GM18499 (cell line): ENCODE measurements around the gene BTD.
"Not testable (repeated sequence)": the region's sequence is repeated elsewhere in the genome, so short reads cannot be mapped to it uniquely, and the experiment has no call there.

Experiments
- ATAC-seq: cut with Tn5 transposase; IDR thresholded peaks from one replicate; pipeline ENCODE4 v1.9.1; 2021; ENCODE audit warnings: moderate number of reproducible peaks; ENCODE audit not compliant: insufficient read depth, unreplicated experiment

Gene BTD

DNA sequence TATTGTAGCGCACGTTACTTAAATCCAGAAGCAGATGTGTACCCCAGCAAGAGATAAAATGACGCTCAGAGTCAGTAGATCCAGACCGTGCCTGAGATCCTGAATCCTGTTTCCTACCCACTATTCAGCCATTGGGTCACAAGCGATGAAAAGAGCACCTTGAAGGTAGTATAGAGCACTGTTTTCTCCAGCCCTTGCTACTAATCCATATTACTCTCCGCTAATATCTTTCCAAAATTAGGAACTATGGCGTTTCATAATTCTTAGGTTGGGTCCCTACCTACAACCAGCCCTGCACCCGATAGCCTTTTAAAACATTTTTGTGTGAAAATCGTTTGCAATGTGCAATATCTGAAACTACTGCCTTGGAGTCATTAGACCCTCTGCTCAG is 596 bp downstream of the BTD start:
- no peak for ATAC-seq

DNA sequence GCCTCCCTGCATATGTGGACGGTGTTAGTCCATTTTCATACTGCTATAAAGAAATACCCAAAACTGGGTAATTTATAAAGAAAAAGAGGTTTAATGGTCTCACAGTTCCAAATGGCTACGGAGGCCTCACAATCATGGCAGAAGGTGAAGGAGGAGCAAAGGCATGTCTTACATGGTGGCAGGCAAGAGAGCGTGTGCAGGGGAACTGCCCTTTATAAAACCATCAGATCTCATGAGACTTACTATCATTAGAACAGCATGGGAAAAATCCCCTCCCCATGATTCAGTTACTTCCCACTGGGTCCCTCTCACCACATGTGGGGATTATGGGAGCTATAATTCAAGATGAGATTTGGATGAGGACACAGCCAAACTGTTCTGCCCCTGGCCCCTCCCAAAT is 1.3 kb downstream of the BTD start:
- not testable (repeated sequence) for ATAC-seq

DNA sequence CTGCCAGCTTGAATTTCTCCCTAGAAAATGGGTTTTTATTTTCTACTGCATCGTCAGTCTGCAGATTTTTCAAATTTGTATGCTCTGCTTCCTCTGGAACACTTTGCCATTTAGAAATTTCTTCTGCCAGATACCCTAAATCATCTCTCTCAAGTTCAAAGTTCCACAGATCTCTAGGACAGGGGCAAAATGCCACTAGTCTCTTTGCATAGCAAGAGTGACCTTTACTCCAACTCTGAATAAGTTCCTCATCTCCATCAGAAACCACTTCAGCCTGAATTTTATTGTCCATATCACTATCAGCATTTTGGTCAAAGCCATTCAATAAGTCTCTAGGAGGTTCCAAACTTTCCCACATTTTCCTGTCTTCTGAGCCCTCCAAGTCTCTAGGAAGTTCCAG is 3.0 kb downstream of the BTD start:
- ATAC-seq, result not testable (repeated sequence)

DNA sequence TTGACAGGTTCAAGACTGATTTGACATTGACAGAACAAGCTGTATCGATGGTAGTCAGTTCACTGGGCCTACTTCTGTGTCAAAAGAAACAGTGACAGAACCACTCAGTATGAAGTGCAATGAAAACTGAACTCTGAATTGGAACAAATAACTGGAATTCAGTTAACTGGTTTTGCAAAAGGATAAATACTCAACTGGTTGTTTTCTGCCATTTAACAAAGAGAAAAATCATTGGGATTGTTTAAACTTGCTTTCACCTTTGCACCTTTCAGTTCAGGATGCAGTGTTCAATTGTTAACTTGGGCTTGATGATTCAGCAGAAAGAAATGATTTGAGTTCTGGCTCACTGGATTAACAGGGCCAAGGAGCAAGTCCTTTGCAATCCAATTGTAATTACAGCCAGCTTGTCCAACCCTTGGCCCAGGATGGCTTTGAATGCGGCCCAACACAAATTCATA is 4.9 kb downstream of the BTD start:
- ATAC-seq, result no peak

DNA sequence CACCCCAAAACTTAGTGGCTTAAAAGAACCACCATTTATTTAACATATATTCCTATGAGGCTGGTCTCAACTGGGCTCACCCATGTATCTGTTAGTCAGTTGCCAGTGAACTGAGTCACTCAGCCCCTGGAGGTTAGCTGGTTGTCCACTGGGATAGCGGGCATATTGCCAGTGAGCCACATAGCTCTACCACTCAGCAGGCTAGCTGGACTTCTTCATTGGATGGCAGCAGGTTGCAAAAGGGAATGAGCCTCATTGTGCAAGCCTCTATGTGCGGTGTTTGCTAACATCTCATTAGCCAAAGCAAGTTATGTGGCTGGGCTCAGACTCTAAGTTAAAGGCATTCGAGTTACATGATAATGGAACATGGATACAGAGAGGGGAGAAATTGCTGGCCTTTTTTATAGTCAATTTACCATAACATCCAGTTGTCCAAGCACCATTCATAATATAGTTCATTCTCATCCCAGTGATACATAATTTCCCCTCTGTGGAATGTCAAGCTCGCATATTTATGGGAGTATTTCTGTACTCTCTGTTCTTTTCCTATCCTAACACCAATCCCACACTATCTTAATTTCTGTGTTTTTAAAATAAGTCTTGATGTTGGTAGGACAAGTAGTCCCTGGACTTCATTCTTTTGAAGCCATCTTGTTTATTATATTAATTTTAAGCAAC is 8.7 kb downstream of the BTD start:
- ATAC-seq, result no peak

DNA sequence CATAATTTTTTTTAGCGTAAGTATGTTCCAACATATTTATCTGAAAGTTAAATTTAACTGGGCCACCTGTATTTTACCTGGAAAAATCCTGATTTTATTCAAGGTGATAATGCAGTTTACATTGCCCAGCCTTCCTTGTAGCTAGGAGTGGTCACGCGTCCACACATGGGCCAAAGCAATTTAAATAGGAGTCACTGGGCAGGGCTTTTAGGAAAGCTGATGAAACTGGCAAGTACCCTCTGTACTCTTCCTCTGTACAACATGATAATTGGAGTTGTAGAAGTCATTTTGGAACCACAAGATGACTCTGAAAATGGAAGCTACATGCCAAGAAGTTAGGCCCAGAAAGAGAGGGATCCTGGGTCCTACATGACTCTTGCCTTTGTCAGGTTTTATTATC is 9.5 kb downstream of the BTD start:
- no peak for ATAC-seq

DNA sequence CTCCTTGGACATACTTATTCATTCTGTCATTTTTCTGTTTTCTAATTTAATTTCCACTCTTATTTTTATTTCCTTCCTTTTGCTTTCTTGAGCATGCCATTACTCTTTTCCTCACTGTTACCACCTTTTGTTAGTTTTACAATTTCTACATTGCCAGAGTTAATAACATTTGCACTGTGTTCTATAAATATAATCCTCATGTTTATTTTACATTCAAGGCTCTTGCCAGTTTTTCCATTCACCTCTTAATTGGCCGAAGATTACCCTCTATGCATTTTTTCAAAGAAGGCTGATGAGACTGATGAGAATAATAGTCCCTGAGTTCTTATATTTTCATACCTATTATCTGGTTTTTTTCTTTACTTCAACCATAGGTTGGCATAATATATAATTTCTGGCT is 10.5 kb downstream of the BTD start:
- ATAC-seq, result no peak

DNA sequence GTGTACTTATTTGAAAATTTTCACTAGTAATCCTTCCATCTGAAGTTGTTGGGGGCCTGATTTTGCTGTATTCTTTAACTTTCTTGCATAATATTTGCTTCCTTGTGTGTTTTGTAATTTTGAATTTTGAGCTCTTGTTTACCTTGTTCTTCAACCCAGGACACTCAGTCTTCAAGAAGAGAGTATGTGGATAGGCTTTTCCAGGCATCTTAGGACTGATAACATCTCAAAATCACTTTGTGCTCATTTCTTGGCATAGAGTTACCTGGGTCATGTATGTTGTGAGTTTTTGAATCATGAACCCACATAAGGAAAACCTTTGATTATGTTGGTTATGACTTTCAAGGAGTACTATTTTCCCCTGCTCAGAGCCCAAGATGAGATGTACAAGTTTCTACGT is 13.4 kb downstream of the BTD start:
- ATAC-seq, result no peak

DNA sequence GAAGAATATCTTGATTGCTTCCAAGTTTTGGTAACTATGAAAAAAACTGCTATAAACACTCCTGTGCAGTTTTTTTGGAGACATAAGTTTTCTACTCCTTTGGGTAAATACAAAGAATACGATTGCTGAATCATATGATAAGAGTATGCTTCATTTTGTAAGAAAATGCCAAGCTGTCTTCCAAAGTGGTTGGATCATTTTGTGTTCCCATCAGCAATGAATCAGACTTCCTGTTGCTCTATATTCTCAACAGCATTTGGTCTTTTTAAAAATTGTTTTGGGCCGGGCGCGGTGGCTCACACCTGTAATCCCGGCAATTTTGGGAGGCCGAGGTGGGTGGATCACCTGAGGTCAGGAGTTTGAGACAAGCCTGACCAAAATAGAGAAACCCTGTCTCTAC is 14.5 kb downstream of the BTD start:
- ATAC-seq, result no peak

DNA sequence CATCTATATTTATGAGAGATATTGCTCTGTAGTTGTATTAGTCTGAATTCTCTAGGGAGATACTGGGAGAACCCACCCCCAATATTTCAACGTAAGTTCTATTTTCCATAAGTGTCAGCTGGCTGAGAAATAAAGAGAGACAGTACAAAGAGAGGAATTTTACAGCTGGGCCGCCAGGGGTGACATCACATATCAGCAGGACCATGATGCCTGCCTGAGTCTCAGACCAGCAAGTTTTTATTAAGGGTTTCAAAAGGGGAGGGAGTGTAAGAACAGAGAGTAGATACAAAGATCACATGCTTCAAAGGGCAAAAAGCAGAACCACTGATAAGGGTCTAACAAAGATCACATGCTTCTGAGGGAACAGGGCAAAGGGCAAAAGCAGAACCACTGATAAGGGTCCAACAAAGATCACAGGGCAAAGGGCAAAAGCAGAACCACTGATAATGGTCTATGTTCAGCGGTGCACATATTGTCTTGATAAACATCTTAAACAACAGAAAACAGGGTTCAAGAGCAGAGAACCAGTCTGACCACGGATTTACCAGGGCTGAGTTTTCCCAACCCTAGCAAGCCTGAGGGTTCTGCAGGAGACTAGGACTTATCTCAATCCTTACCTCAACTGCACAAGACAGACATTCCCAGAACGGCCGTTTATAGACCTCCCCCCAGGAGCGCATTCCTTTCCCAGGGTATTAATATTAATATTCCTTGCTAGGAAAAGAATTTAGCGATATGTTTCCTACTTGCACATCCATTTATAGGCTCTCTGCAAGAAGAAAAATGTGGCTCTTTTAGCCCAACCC is 18.3 kb downstream of the BTD start:
- not testable (repeated sequence) for ATAC-seq

DNA sequence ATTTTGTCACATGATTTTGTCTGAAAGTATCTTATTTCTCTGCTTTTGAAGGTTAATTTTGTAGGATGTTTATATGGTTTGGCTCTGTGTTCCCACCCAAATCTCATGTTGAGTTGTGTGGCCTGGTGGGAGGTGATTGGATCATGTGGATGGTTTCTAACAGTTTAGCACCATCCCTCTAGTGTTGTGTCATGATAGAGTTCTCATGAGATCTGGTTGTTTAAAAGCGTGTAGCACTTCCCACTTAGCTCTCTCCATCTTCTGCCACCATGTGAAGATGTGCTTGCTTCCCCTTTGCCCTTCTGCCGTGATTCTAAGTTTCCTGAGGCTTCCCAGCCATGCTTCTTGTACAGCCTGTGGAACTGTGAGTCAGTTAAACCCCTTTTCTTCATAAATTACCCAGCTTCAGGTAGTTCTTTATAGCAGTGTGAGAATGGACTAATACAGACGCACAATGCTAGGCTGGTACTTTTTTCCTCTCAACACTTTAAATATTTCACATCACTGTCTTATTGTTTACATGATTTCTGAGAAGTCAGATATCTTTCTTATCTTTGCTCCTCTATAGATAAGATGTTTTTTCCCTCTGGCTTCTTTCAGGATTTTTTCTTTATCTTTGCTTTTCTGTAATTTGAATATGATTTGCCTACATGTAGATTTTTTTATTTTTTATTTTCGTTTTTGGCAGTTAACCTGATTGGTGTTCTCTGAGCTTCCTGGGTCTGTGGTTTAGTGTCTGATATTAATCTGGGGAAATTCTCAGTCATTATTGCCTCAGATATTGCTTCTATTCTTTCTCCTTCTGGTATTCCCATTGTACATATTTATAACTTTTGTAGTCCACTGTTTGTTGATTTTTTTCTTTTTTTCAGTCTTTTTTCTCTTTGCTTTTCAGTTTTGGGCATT is 22.2 kb downstream of the BTD start:
- no peak for ATAC-seq

DNA sequence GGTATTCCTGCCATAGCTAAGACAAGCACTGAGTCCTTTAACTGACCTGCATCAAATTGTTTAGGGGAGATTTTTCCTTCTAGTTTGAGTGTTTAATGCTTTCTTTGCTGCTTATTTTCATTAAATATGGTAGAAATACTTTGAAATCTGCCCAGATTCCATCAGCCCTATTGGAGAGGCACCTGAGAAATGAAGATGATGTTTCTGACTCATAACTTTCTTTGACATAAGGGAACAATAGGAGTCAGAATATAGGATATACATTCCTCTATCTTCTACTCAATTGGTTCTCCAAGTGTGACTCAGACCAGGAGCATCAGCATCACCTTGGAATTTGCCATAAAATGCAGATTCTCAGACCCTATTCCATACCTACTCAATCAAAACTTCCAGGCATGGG is 27.4 kb downstream of the BTD start:
- no peak for ATAC-seq

DNA sequence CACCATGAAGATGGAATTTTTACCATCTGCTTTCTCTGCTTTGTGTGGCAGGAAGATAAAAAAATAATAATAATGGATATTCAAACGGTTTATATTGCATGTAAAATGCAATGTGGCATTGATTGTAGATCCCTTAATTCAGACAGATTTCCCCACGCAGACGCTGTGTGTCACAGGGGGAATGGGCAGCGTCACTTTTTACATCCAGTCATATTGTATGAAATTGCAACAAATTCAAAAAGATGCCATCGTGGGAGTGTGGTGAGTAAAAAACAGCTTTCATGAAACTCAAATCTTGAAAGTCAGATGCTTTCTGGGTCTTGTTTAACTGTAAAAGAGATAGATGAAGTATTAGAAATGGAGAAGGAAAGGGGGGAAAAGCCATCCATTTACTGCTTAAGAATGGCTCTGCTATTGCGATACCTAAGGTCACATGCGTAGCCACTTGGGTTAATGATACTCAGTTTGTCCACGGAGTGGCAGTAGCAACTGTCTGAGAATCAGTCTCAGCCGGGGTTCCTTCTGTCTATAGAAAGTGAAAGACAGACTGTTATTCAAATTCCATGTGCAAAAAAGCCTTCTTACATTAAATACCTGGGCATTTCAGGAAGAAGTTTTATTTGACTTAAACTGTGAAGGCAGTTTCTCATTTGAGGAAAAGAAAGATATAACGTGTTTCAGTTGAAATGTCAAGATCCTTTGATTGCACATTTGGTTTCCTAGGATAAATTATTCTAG is 28.5 kb downstream of the BTD start:
- peak; percentile 92 for ATAC-seq

DNA sequence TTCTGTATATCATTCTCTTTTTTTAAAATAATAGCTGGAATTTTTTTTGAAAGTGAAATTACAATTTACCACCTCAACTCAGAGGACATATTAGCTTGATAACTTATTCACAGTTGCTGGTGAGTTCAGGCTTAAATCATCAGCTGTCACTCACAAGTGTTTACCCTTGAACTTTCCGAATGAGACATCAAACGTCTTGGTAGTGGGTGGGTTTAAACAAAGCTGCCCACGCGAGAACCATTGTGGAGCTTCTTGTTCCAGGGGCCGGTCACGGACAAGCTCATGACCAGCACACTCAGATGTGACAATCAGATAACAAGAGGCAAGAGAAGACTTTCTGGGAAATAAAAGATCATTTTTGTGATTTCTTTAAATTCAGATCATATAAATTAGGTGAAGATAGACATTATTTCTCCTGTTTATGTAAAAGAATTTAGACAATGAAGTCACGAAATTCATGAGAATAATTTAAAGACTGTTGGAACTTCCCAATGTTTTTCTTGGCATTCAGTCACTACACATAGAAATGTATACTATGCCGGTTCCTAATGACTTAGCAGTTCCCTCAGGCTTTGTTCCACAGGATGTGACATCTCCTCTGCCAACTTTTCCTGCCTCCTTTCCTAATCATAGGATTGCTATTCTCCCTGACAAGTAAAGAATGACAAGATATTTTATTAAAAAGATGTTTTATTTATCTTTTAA is 29.3 kb downstream of the BTD start:
- no peak for ATAC-seq

DNA sequence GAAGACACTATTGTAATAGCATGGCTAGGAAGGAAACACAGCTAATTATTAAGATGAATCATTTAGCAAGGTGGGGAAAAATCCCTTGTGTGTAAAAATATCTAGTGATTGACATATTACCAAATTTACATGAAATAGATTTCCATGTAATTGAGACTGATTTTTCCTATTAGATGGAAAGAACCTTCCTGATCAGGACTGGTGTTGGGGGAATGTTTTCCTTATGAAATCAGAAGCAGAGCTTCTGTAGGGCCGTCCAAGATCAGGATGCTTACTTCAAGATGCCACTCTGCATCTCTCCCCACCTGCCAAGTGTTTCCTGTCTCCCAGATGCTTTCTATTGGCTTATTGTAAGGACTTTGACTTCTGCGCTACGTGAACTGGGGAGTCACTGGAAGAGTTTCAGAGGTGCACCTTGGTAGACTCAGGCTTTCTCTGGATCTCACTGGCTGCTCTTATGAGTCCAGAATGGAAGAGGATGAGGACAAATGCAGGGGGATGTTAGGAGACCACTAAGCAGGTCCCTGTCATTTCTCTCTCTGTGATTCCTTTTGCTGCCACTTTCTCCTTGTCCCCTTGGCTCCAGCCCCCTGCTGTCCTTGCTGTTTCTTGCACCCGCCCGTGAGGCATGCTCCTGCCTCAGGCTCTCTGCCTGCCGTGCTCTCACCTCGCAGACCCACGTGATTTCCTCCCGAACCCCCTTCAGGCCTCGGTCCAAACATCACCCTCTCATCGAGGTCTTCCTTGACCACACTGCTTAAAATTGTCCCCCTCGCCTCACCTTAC is 30.1 kb downstream of the BTD start:
- no peak for ATAC-seq

DNA sequence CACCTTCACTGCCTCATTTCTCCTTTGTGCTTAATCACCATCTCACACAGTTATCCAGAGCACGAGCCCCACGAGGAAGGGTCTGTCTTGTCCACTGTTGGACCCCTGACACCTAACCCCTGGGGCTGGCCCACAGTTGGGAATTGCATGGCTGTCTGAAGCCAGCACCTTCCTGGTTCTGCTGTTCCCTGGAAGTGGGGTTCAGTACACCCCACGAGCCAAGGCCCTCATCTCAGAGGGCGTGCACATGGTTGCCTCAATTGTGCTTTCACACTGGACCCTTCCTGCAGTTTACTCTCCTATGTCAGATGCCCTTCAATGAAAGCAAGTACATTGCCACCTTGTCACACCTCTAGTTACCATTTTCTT is 30.7 kb downstream of the BTD start:
- ATAC-seq, result no peak

DNA sequence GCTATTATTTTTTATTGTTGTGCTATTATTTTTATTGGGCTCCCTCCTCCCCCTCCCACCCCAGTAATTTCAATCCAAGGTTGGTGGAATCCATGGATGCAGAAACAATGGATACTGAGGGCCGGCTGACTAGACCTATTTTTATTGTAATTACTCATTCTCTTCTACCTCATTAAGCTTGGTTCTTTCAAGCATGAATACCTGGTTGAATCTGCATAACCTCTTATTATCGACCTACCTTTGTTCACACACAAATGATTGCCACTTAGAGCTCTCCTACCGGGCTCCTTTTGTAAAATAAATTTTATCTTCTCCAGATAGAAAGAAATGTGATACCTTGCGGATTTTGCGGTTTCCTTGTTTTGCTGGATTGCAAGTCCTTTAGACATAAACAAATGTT is 31.6 kb downstream of the BTD start:
- no peak for ATAC-seq

DNA sequence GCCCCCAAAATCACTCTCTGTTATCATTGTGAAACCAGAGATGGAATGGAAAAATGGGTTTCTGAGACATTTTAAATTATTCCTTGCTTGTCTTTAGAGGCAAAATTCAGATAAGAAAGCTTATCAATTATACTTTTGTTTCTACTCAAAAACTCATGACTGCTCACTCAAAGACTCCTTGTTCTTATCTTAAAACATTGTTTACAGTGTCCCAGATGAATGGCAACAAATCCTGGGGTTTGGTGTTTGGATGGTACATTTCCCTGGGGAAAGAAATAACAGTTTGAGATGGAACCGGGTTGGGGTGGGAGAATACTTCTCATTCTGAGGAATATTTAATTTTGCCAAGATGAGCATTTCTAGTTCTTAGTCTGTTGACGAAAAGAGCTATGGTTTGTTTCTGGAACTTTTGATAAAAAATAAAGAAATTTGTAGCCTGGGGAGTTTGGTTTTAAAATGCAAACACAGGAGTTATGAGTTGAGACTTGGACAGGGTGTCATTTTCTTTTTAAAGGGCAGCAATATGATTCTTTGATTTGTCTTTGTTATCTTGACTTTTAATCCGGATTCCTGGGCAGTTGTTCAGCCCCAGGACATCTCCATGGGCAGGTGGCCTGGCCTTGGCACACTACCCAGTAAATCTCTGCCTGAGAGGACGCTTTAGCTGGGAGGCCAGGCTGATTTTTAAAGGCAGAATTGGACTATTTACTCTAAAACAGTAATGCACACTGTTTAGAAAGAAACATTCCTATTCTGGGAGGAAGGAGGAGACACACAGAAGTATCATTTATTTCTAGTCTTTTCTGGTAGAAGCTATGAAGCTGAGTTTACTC is 32.4 kb downstream of the BTD start:
- no peak for ATAC-seq
